Measurements from ENCODE around the gene PLXNA4.

The PLXNA4 gene

GRCh38 chr7:132355048-132355447 is 221.2 kb downstream of the PLXNA4 start:
- no peak for DNase-seq (ENCODE audit: low spot score)

GRCh38 chr7:132354527-132354926 is 221.7 kb downstream of the PLXNA4 start:
- no peak for DNase-seq (ENCODE audit: low spot score)

GRCh38 chr7:132353936-132354335 is 222.3 kb downstream of the PLXNA4 start:
- no peak for DNase-seq (ENCODE audit: low spot score)

- no peak for DNase-seq (ENCODE audit: low spot score)
Observed at GRCh38 chr7:132352800-132353199, 223.5 kb downstream of the PLXNA4 start.

GRCh38 chr7:132351954-132352499 is 224.2 kb downstream of the PLXNA4 start:
- DNase-seq (ENCODE audit: low spot score) = no peak

- no peak for DNase-seq (ENCODE audit: low spot score)
Observed at GRCh38 chr7:132350741-132351140, 225.5 kb downstream of the PLXNA4 start.

GRCh38 chr7:132349075-132349474 is 227.2 kb downstream of the PLXNA4 start:
- DNase-seq (ENCODE audit: low spot score) = no peak

GRCh38 chr7:132348341-132348740 is 227.9 kb downstream of the PLXNA4 start:
- DNase-seq (ENCODE audit: low spot score) = no peak

- no peak for DNase-seq (ENCODE audit: low spot score)
Observed at GRCh38 chr7:132347858-132348257, 228.4 kb downstream of the PLXNA4 start.

- DNase-seq (ENCODE audit: low spot score) = no peak
Observed at GRCh38 chr7:132347123-132347522, 229.1 kb downstream of the PLXNA4 start.

- no peak for DNase-seq (ENCODE audit: low spot score)
Observed at GRCh38 chr7:132345543-132346129, 230.6 kb downstream of the PLXNA4 start.

- DNase-seq (ENCODE audit: low spot score) = no peak
Observed at GRCh38 chr7:132345030-132345429, 231.2 kb downstream of the PLXNA4 start.

GRCh38 chr7:132343199-132343598 is 233.1 kb downstream of the PLXNA4 start:
- DNase-seq (ENCODE audit: low spot score) = no peak

- no peak for DNase-seq (ENCODE audit: low spot score)
Observed at GRCh38 chr7:132337450-132338080, 238.7 kb downstream of the PLXNA4 start.

GRCh38 chr7:132336797-132337196 is 239.5 kb downstream of the PLXNA4 start:
- no peak for DNase-seq (ENCODE audit: low spot score)

- no peak for DNase-seq (ENCODE audit: low spot score)
Observed at GRCh38 chr7:132333301-132333700, 243.0 kb downstream of the PLXNA4 start.

- no peak for DNase-seq (ENCODE audit: low spot score)
Observed at GRCh38 chr7:132328760-132329159, 247.5 kb downstream of the PLXNA4 start.

GRCh38 chr7:132328047-132328620 is 248.1 kb downstream of the PLXNA4 start:
- DNase-seq (ENCODE audit: low spot score) = no peak

- no peak for DNase-seq (ENCODE audit: low spot score)
Observed at GRCh38 chr7:132326878-132327589, 249.2 kb downstream of the PLXNA4 start.

- no peak for DNase-seq (ENCODE audit: low spot score)
Observed at GRCh38 chr7:132322970-132323369, 253.3 kb downstream of the PLXNA4 start.

GRCh38 chr7:132321387-132321786 is 254.9 kb downstream of the PLXNA4 start:
- DNase-seq (ENCODE audit: low spot score) = no peak

- no peak for DNase-seq (ENCODE audit: low spot score)
Observed at GRCh38 chr7:132319481-132319880, 256.8 kb downstream of the PLXNA4 start.

All from activated CD4-positive, alpha-beta T cell treated with anti-CD3 and anti-CD28 coated beads, Interleukin-2, Interleukin-4, amounts not matched to agents 100 ng/mL and 50 ng/mL, durations not matched to agents 16 hours and 8 hours (primary cell).